Smooth muscle cell (in vitro differentiated cells): ENCODE measurements around the gene CEACAM18. TPM values are rescaled to one million over a fixed set of nuclear protein-coding genes. Genes with fewer than 3 reads are reported as not detected.

ENCODE experiments used
- DNase-seq: peaks from one replicate; lab custom pipeline; 2025; ENCODE audit not compliant: unreplicated experiment; lab: John Stamatoyannopoulos, UW
- H2AFZ ChIP-seq: fragments of 200-600 bp; sonication (generic); 2 replicates; pipeline ENCODE4 v1.6.0; 2016; ENCODE audit warnings: antibody characterized with exemption, low read depth, mild to moderate bottlenecking
- H3F3A ChIP-seq: fragments of 200-600 bp; sonication (generic); 2 replicates; pipeline ENCODE4 v1.6.0; 2017; ENCODE audit warnings: antibody characterized with exemption, low read depth
- H3K27ac ChIP-seq: fragments of 200-600 bp; sonication (generic); 2 replicates; pipeline ENCODE4 v1.5.1; 2016; ENCODE audit warnings: low read depth, mild to moderate bottlenecking
- H3K27me3 ChIP-seq: fragments of 200-600 bp; sonication (generic); 2 replicates; pipeline ENCODE4 v1.6.1; 2016; ENCODE audit warnings: low read depth, mild to moderate bottlenecking
- H3K36me3 ChIP-seq: fragments of 200-600 bp; sonication (generic); 2 replicates; pipeline ENCODE4 v1.5.1; 2016; ENCODE audit warnings: low read depth
- H3K4me1 ChIP-seq: fragments of 200-600 bp; sonication (generic); 2 replicates; pipeline ENCODE4 v1.5.1; 2016; ENCODE audit warnings: low read depth
- H3K4me2 ChIP-seq: fragments of 200-600 bp; sonication (generic); 2 replicates; pipeline ENCODE4 v1.6.0; 2016; ENCODE audit warnings: mild to moderate bottlenecking
- H3K4me3 ChIP-seq: fragments of 200-600 bp; sonication (generic); 2 replicates; pipeline ENCODE4 v1.5.1; 2016; ENCODE audit warnings: mild to moderate bottlenecking
- H3K79me2 ChIP-seq: fragments of 200-600 bp; sonication (generic); 2 replicates; pipeline ENCODE4 v1.6.0; 2016; ENCODE audit warnings: low read depth, mild to moderate bottlenecking
- H3K9ac ChIP-seq: fragments of 200-600 bp; sonication (generic); 2 replicates; pipeline ENCODE4 v1.6.0; 2016; ENCODE audit warnings: low read depth
- H3K9me3 ChIP-seq: fragments of 200-600 bp; sonication (generic); replicated peaks from 2 replicates; pipeline ENCODE4 v1.5.1; 2016; ENCODE audit warnings: low read depth
- H4K20me1 ChIP-seq: fragments of 200-600 bp; sonication (generic); 2 replicates; pipeline ENCODE4 v1.6.0; 2016; ENCODE audit warnings: low read depth
- WGBS: methylation state at CpG from one replicate; pipeline ENCODE4 v1.1.7; 2016; ENCODE audit warnings: low lambda C conversion rate; 5-methylcytosine and 5-hydroxymethylcytosine counted together
- polyA plus RNA-seq: library from polyadenylated mRNA; unstranded; fragments of >200 nt; fragmentation: Nextera tagmentation; extraction: Ambion mirVana; gene quantifications from 2 replicates; pipeline ENCODE4 v1.2.1, GENCODE V29; 2016
- total RNA-seq: library from RNA; depleted of rRNA; stranded (reverse); fragments of >200 nt; gene quantifications from 2 replicates; pipeline ENCODE4 v1.2.3, GENCODE V29; 2014
- TF ChIP-seq, protein P1 (sequence below): fragments of 200-600 bp; sonication (generic); IDR thresholded peaks from 2 replicates; pipeline ENCODE4 v1.5.1; 2017; ENCODE audit warnings: borderline replicate concordance, mild to moderate bottlenecking, antibody characterized with exemption; ENCODE audit not compliant: insufficient read depth, poor library complexity, severe bottlenecking

Gene CEACAM18
- total and polyA plus RNA-seq, 2 experiments from 2014 or later, result not detected

GRCh38 chr19:51479531-51480331 is 1.4 kb downstream of the CEACAM18 start:
- DNase-seq, result no peak
- TF ChIP-seq, protein P1, sequence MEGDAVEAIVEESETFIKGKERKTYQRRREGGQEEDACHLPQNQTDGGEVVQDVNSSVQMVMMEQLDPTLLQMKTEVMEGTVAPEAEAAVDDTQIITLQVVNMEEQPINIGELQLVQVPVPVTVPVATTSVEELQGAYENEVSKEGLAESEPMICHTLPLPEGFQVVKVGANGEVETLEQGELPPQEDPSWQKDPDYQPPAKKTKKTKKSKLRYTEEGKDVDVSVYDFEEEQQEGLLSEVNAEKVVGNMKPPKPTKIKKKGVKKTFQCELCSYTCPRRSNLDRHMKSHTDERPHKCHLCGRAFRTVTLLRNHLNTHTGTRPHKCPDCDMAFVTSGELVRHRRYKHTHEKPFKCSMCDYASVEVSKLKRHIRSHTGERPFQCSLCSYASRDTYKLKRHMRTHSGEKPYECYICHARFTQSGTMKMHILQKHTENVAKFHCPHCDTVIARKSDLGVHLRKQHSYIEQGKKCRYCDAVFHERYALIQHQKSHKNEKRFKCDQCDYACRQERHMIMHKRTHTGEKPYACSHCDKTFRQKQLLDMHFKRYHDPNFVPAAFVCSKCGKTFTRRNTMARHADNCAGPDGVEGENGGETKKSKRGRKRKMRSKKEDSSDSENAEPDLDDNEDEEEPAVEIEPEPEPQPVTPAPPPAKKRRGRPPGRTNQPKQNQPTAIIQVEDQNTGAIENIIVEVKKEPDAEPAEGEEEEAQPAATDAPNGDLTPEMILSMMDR, result no peak
- H3K4me1 ChIP-seq, result no peaks in the 10 kb centered on the region
- H3F3A ChIP-seq, result no peaks in the 10 kb centered on the region
- H2AFZ ChIP-seq, result no peak overlapping the region
- H3K4me2 ChIP-seq, result no peak overlapping the region
- no peak overlapping the region for H3K27ac ChIP-seq
- no peaks in the 10 kb centered on the region for H3K9me3 ChIP-seq
- no peak overlapping the region for H3K4me3 ChIP-seq
- WGBS, result 81% methylated on average over 12 of the region's 12 CpGs
- H3K36me3 ChIP-seq, result no peaks in the 10 kb centered on the region
- H3K79me2 ChIP-seq, result no peaks in the 10 kb centered on the region
- H4K20me1 ChIP-seq, result no peaks in the 10 kb centered on the region
- H3K9ac ChIP-seq, result no peak overlapping the region
- no peaks in the 10 kb centered on the region for H3K27me3 ChIP-seq

DNA sequence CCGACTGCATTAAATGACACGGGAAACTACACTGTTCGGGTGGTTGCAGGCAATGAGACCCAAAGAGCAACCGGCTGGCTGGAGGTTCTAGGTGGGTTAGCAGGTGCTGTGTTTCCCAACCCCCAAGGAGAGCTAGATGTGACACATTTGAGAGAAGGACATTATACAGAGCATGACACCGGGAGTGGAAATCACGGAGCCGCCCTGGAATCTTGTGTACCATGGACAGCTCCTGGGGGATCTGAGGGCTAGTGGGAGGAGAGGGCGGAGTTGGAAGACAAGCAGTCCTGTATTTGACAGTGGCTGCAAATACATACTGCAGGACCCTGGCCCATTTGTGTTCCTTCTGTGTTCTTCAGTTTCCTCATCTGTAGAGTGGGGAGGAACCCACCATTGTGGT is 2.3 kb downstream of the CEACAM18 start:
- H4K20me1 ChIP-seq, result no peaks in the 10 kb centered on the region
- H3K36me3 ChIP-seq, result no peaks in the 10 kb centered on the region
- H3F3A ChIP-seq, result no peaks in the 10 kb centered on the region
- no peak for DNase-seq
- H3K27ac ChIP-seq, result no peak overlapping the region
- no peaks in the 10 kb centered on the region for H3K27me3 ChIP-seq
- H3K4me3 ChIP-seq, result no peak overlapping the region
- no peak overlapping the region for H3K9ac ChIP-seq
- TF ChIP-seq, protein P1, result no peak
- H2AFZ ChIP-seq, result no peak overlapping the region
- H3K4me1 ChIP-seq, result no peaks in the 10 kb centered on the region
- WGBS, result 79% methylated on average over 8 of the region's 8 CpGs
- H3K79me2 ChIP-seq, result no peaks in the 10 kb centered on the region
- no peaks in the 10 kb centered on the region for H3K9me3 ChIP-seq
- H3K4me2 ChIP-seq, result no peak overlapping the region

DNA sequence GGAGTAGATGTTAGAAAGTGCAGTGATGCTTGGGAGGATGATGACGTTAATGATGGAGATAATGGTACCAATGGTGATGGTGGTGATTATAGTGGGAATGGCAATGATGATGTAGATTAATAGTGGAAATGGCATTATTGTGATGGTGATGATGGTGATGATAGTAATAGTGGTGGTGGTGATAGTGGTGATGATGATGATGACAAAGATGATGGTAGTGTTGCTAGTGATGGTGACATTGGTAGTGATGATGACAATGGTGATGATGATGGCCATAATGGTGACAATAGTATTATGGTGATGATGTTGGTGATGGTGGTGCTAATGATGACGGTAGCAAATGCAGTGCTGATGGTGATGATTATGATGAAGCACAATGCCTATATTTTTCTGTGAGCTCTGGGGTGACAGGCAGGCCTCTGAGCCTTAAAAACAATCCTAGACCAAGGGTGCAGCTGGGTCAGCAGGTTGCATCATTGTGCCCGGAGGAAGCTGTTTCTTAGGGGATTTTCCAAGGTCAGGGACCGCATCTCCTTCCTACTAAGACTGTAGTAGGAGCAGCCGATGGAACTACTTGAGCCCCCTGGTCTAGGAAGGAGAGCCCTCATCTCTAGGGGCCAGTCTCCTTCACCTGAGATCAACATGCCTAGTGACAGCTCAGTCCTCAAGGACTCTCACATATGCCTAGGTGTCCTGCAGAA is 7.8 kb downstream of the CEACAM18 start:
- no peak overlapping the region for H3K9ac ChIP-seq
- H3K4me1 ChIP-seq, result no peaks in the 10 kb centered on the region
- no peaks in the 10 kb centered on the region for H3K27me3 ChIP-seq
- no peaks in the 10 kb centered on the region for H3K79me2 ChIP-seq
- no peak overlapping the region for H2AFZ ChIP-seq
- TF ChIP-seq, protein P1, result no peak
- H3K4me2 ChIP-seq, result no peak overlapping the region
- 75% methylated on average over 5 of the region's 5 CpGs for WGBS
- no peaks in the 10 kb centered on the region for H3K36me3 ChIP-seq
- no peaks in the 10 kb centered on the region for H3K9me3 ChIP-seq
- H3F3A ChIP-seq, result no peaks in the 10 kb centered on the region
- no peak overlapping the region for H3K27ac ChIP-seq
- H4K20me1 ChIP-seq, result no peaks in the 10 kb centered on the region
- H3K4me3 ChIP-seq, result no peak overlapping the region
- DNase-seq, result no peak
